ENCODE results near the gene RSRP1. TPM values are rescaled to one million over a fixed set of nuclear protein-coding genes. Genes with fewer than 3 reads are reported as not detected.
A peak's percentile ranks its signal among the peaks of the same experiment; 100 is the strongest.

The RSRP1 gene
- total and polyA plus RNA-seq, 2 of the 13 experiments (the other 11 are each of a cell fraction or from before 2014, with no cell fraction given) = 43.9 to 52.8 TPM

DNA sequence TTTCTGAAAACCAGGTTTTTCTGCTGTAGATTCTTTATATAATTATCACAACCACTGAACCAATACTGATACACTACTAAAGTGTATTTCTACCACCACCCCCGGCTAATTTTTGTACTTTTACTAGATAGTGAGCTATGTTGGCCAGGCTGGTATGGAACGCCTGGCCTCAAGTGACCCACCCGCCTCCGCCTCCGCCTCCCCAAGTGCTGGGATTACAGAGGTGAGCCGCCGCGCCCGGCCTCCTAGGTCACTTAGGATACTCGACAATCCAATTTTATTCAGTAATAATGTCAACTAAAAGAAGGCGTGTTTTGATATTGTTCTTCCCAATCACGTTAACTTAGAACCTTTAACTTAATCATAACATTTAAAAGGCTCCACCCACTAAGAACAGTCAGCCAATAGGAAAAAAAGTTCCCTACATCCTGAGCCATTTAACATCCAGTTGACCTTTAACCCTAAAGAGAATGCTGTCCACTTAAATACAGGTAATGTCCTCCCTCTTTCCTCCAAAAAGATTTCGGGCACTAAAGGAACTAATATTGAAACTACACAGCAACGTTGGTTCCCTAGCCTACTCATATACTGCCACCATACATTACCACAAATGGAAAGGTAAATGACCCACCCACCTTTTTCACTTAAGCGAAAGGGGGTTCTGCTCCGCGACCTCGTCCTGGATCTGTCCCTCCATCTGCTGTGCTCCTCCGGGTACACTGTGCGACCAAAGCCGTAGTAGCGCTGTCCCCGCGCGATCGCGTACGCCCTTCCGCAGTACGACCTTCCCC lies 1.2 kb downstream of the RSRP1 start:
- Histone ChIP-seq H3K4me2 (ENCODE audit: low read depth, low read length) (peak overlapping the region; percentile 89), H2AFZ (ENCODE audit: low read length) (no peak overlapping the region), H3K9me3 (ENCODE audit: low read length) (no peaks in the 10 kb centered on the region), H3K79me2 (ENCODE audit: insufficient read depth, low read length) (peaks cover 39% of the 10 kb centered on the region), H3K4me1 (ENCODE audit: insufficient read depth, low read length) (peaks cover 39% of the 10 kb centered on the region), H3K27me3 (ENCODE audit: control insufficient read depth in 1 of 2, insufficient read depth in 2 of 2, low read length in 2 of 2) (no peaks in the 10 kb centered on the region; a peak in 1 of 5 replicates), H3K9ac (ENCODE audit: insufficient read depth, low read depth, low read length) (peak overlapping the region; percentile 94), H4K20me1 (ENCODE audit: insufficient read depth, low read length) (peaks cover 24% of the 10 kb centered on the region), H3K4me3 (replicated peaks in 1 of 3; ENCODE audit: insufficient read depth in 1 of 3, low read depth in 2 of 3, low read length in 3 of 3) (peak overlapping the region; percentile 68 to 96 (median 93)), H3K27ac (ENCODE audit: extremely low read length, insufficient read depth, low read length) (peak overlapping the region; percentile 84), H3K36me3 (replicated peaks in 1 of 2; ENCODE audit: control insufficient read depth in 1 of 2, insufficient read depth in 2 of 2, low read length in 2 of 2) (peaks cover 4 to 32% of the 10 kb centered on the region in 2 experiments)
- in situ Hi-C loops (cut with HindIII; ENCODE audit: extremely low pct_ligation_motif_present, low pct_unique_long_range_greater_than_20kb) = no loop called here
- 25% methylated on average over 23 of the region's 30 CpGs for WGBS (ENCODE audit: low lambda C conversion rate)
- peak; percentile 27 for ATAC-seq
- CTCF ChIA-PET (ENCODE audit: low intra/inter-chr PET ratio, low total read pairs) = no interaction called here
- no TSS peak for BruUV-seq (replicated peaks)
- FAIRE-seq = no peak
- POLR2A ChIA-PET = interaction anchor here (2.9 kb wide), 1 partner anchor 13 kb away, joined by 14 read pairs; the partner anchor contains the start of gene SYF2
- intact Hi-C loops (cut with micrococcal nuclease; ENCODE audit: unreplicated experiment) = loop anchor here (5.0 kb wide), 1 partner anchor 91 kb away; the partner anchor contains the start of gene TMEM50A
- DNase-seq (ENCODE audit: low spot score) = peak; percentile 41
- TF ChIP-seq PHF21A (CRISPR knock-in tag; IDR thresholded peaks at IDR 0.05) (0 out of 2 replicates have a peak, but pooled peaks have one; percentile 16), ZNF513 (CRISPR knock-in tag; conservative IDR thresholded peaks at IDR 0.05) (no peak), ZNF574 (CRISPR knock-in tag; IDR thresholded peaks at IDR 0.05) (peak; percentile 8; the same call in 1 of the 2 replicates), NPAS2 (CRISPR knock-in tag; IDR thresholded peaks at IDR 0.05; ENCODE audit: borderline replicate concordance) (peak; percentile 71; the same call in 1 of the 2 replicates), ZNF709 (CRISPR knock-in tag; IDR thresholded peaks at IDR 0.05) (0 out of 2 replicates have a peak, but pooled peaks have one; percentile 1), SRY (CRISPR knock-in tag; IDR thresholded peaks at IDR 0.05) (0 out of 2 replicates have a peak, but pooled peaks have one; percentile 63), NONO (IDR thresholded peaks at IDR 0.05) (no peak), NONO (CRISPR knock-in tag; conservative IDR thresholded peaks at IDR 0.05) (peak; percentile 60; the same call in 1 of the 2 replicates), HDAC1 (CRISPR knock-in tag; IDR thresholded peaks at IDR 0.05) (0 out of 2 replicates have a peak, but pooled peaks have one; percentile 13), ZFYVE20 (CRISPR knock-in tag; IDR thresholded peaks at IDR 0.05; ENCODE audit: borderline replicate concordance, low read depth) (0 out of 2 replicates have a peak, but pooled peaks have one; percentile 68), ZNF451 (CRISPR knock-in tag; IDR thresholded peaks at IDR 0.05) (no peak), SP5 (CRISPR knock-in tag; IDR thresholded peaks at IDR 0.05; ENCODE audit: borderline replicate concordance, low read depth) (no peak), ZNF816 (CRISPR knock-in tag; IDR thresholded peaks at IDR 0.05; ENCODE audit: borderline replicate concordance) (no peak), ZNF891 (CRISPR knock-in tag; IDR thresholded peaks at IDR 0.05) (peak; percentile 58; the same call in 1 of the 2 replicates), ARNT2 (CRISPR knock-in tag; IDR thresholded peaks at IDR 0.05; ENCODE audit: low read depth) (0 out of 2 replicates have a peak, but pooled peaks have one; percentile 2), CHCHD3 (CRISPR knock-in tag; IDR thresholded peaks at IDR 0.05) (0 out of 2 replicates have a peak, but pooled peaks have one; percentile 63), ZNF691 (CRISPR knock-in tag; IDR thresholded peaks at IDR 0.05; ENCODE audit: borderline replicate concordance, low read depth) (peak; percentile 55; the same call in 1 of the 2 replicates)
- TF ChIP-seq, protein P1, sequence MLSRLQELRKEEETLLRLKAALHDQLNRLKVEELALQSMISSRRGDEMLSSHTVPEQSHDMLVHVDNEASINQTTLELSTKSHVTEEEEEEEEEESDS (CRISPR knock-in tag; IDR thresholded peaks at IDR 0.05; ENCODE audit: borderline replicate concordance) = no peak
